Dedifferentiated amniotic fluid mesenchymal stem cell (primary cell): ENCODE measurements around the gene MED13.
A peak's percentile ranks its signal among the peaks of the same experiment; 100 is the strongest.
"Not testable (repeated sequence)": the region's sequence is repeated elsewhere in the genome, so short reads cannot be mapped to it uniquely, and the experiment has no call there.

Experiments used
- DNase-seq: peaks from one replicate; pipeline ENCODE4 v3.0.0-alpha.2; 2016; ENCODE audit errors: extremely low spot score

The MED13 gene

DNA sequence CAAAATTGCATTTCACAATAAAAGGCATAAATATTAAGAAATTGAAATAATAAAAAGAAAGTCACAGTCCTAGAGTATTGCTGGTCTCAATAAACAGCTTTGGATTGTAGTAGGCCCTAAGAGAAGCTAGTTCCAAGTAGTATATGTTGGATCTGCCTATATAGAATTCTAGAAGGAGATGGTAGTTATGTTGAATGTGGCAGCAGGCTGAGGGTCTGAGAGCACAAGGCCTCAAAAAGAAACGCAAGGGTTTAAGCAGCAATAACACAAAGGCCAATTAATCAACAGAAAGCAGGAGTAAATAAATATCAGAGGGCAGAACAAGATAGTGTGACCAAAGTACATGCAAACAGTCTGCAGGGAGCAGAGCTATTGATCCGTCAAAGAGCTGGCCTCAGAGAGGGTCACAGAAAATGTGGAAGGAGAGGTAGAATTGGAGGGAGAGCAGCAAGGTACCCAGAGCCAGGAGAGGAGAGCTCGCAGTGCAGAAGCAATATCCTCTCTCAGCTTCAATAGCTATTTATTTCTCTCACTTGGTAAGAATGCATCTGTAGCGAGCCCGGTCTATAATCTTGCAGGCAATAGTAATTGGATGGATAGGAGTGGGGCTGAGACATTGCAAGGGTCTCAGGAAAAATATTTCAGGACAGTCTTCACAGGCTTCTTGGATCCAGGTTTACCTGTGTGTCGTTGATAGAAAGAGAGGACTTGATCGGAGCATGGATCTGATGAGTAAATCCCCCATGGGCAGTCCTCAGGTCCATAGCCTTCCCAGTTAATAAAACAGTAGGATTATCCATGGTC is 25.1 kb upstream of the MED13 start:
- no peak for DNase-seq

- DNase-seq: no peak
Measured at GRCh38 chr17:62089334-62089733, 24.3 kb upstream of the MED13 start.

- no peak for DNase-seq
Measured at GRCh38 chr17:62086737-62087136, 21.7 kb upstream of the MED13 start.

- DNase-seq: peak; percentile 54
Measured at GRCh38 chr17:62085511-62086408, 20.7 kb upstream of the MED13 start.

DNA sequence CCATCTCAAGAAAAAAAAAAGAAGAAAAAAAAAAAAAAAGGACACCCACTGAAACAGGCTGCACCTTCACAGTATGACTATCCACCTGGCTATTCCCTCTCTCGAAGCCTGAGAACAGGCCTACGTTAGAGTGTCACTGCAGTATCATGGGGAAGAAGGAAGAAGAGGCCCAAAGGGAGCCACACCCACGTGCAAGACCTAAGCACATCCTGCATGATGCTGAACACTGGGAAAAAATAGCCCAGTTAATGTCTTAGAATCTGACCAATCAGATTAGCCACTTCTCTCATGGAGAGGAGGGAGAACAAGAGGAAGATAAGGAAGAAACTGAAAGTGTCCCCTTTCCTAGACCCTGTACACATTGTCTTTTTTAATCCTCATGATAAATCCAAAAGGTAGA is 19.5 kb upstream of the MED13 start:
- no peak for DNase-seq

DNA sequence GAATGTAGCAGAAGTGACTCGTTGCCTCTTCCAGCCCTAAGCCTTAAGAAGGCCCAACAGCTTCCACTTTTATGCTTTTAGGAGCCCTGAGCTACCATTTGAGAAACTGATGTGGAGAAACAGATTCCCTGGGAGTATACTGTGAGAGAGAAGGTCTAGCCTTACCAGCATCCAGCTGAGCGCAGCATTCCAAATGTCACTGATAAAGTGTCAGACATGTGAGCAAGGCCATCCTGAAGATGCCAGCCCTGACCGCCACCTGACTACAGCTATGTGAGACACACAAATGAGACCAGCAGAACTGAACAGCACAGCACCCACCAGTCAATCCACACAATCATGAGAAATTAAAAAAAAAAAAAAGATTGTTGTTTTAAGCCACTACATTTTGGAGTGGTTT is 18.6 kb upstream of the MED13 start:
- no peak for DNase-seq

- no peak for DNase-seq
Measured at GRCh38 chr17:62080647-62081046, 15.6 kb upstream of the MED13 start.

DNA sequence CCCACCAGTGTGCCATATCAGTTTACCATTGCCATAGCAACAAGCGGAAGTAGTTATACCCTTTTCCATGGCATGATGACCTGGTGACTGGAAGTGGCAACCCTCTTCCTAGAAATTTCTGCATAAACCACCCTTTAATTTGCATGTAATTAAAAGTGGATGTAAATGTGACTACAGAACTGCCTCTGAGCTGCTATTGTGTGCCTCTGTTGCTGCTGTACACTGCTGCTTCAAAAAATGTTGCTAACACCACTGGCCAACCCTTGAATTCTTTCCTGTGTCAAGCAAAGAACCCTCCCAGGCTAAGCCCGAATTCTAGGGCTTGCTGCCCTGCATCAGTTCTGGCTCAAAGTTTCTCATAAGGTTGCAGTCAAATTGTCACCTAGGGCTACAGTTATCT is 12.9 kb upstream of the MED13 start:
- DNase-seq: no peak

DNA sequence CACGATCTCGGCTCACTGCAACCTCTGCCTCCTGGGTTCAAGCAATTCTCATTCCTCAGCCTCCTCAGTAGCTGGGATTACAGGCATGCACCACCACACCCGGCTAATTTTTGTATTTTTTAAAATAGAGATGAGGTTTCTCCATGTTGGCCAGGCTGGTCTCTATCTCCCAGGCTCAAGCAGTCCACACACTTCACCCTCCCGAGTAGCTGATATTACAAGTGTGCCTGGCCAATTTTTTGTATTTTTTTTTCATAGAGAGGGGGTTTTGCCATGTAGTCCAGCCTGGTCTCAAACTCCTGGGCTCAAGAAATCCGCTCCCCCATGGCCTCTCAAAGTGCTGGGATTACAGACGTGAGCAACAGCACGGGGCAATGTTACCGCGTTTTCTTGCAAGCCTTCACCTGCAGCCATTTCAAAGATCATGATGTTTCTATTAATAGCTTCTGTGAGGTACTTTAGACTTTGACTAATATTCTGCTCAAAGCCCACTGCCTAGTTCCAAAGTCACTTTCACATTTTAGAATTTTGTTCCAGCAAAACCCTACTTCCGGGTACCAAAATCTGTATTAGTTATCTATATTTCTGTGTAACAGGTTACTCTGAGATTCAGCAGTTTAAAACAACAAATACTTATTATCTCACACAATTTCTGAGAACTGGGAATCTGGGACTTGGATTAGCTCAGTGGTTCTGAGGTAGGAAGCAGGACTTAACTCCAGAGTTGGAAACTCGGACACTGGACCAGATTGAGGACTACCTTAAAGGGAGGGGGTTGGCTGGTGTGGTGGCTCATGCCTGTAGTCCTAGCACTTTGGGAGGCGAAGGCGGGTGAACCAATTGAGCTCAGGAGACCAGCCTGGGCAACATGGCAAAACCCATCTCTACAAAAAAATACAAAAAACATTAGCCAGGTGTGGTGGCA is 12.0 kb upstream of the MED13 start:
- DNase-seq: no peak

GRCh38 chr17:62075308-62075815 is 10.3 kb upstream of the MED13 start:
- DNase-seq: no peak

- DNase-seq: no peak
Measured at GRCh38 chr17:62073993-62074392, 8.9 kb upstream of the MED13 start.

GRCh38 chr17:62072855-62073254 is 7.8 kb upstream of the MED13 start:
- not testable (repeated sequence) for DNase-seq

DNA sequence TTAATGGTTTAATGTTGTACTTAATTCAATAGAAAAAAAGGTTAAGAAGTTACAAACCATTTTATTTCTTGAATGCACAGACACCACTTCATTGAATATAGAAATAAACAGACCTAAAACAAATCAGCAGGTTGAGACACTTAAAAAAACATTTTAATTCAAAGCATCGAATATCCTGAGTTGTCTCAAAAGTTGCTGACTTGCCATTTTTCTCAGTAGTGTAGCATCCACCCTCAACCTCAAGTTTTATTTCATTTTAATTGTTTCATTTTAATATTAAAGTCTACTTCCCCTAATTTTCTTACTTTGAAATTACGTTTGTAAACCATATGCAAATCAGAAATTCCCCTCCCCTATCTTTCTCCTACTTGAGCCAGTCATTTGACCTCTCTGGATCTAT is 5.8 kb upstream of the MED13 start:
- DNase-seq: no peak

DNA sequence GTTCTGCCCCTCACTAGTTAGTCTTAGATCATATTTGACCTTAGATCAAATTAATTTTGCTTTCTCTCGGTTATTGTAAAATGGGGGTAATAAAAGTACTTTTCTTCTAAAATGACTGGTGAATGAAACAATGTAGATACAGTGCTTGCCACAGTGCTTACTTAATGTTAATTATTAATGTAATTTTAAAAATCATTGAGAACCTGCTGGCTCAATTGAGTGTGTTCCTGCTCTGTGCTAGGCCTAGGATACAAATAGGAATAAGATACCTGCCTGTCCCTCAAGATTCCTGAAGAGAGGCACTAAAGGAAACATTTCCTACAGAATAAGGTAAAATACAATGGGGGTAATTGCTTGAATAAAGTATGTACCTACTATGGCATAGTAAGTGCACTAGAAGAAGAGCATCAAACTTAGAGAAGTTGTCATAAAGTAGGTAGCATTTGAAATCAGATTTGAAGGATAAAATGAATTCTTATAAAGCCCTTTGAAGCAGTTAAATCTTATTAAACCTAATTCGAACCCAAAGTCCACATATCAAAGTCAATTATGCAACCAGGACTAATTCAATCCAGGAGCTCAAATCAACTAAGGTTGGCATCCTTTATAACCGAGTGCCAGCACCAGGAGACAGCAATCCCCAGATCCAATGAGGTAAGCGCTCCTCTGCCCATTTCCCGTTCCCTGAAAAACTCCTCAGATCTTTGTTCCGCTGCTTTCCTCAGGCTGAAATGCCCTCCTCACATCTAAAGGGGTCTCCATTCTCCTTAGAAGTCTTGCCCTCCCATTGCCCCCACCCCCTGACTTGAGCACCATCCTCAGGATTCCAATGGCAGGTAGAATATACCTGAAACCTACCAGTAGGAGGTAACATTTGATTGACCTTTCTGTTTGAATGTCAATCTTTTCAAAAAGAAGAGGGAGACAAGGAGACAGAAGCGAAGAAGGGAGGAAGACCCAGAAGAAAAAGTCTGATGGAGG is 2.4 kb upstream of the MED13 start:
- DNase-seq: no peak

DNA sequence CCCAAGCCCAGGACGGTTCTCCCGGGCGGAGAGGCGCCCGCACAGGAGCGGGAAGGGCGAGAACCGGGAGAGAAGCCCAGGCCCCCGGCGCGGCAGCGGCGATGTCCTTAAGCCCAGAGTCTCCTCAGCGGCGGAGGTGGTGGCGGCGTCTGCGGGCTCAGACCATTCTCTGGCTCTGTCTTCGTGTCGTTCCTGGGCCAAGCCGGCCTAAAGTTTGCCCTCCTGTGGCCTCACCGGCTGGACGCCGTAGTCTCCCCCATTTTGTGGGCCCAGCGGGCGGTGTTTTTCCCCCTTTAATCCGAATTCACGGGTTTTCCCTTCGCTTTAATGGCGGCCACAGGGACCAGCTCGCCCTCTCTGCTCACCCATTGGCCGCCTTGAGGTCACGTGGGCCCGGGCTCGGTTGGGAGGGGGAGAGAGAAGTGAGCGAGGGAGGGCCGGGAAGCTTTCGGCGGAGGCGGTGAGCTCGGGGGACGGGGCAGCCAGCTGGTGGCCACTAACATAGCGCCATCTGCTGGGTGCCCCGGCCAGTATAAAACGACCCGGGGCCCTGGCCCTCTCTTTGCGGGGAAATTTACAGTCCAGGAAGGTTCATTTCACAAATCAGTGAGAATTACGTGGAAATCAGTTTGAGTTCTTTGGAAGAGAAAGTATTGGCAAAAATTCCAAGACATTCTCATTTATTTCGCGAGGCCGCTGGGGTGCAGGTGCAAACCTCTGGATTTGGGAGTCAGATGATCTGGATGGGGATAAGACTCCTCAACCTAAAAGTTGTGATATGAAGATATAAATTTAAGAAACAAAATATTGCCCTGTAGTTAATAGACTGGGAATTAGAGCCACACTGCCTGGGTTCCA is 762 bp upstream of the MED13 start:
- DNase-seq: peak; percentile 99

DNA sequence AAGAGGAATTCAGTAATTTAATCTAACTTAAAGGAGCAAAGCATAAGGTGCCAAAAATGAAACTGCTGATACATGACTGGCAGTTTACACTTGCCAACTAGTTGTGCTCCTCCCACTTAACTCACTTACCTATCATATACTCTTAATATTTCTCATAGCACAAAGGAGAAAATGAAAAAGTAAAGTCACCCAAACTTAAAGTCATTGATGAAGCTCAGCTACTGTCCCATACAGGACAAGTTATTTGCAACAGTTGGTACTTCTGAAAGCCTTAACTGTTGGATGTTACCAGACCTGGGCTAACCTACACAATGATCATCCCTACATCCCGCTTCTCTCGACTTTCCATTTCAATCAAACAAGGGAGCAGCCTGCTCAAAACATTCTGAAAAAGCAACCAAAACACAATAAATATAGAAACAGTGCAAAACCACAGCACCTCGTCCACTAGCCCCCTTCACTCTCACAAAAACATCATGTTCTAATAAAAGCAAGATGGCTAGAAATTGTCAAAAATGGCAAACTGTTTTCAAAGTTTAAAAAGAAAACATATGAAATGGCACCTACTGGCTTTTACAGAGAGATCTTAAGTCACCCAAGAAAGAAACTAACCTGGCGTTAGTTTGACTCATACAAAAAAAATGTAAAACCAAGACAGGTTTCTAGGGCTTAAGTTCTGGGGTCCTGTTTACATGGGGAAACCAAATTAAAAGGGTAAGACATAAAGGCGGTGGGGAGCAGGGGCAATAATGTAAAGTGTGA is 868 bp downstream of the MED13 start:
- no peak for DNase-seq

GRCh38 chr17:62062944-62063343 is 2.1 kb downstream of the MED13 start:
- no peak for DNase-seq

DNA sequence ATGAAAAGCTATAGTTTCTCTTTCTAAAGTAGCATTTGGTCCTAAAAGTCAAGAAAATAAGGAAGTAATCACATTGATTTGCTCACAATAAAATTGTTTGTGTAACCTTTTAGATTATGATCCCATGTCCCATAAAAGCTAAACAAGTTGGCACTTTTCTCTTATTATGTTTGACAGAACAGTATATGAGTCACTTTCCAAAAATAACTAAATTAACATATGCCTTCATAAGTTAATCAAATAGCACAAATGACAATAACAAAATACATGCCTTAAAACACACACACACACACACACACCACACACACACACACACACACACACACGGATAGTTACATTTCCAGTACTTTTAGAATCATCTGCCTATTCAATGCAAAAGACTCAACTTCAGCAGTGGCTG is 2.8 kb downstream of the MED13 start:
- DNase-seq: no peak

DNA sequence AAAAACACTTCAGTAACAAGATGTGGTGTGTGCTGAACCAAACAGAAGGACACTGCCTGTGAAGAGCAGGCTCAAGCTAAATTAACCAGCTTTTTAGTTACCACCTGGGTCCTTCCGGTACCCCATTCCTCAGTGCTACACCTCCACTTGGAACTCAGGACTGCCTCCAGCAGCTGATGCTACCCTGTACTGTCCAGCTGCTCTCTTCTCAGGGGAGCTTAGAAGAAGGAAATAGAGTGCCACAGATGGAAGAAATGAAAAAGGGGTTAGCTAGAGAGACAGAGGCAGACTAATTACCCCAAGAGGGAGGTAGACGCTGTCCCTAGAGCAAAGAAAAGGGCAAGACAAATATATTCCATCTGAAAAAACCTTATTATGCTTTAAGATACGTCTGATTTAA is 5.7 kb downstream of the MED13 start:
- no peak for DNase-seq
